HG02885 (cell line): ENCODE measurements around the gene GRID1.
"Not testable (repeated sequence)": the region's sequence is repeated elsewhere in the genome, so short reads cannot be mapped to it uniquely, and the experiment has no call there.

Experiments
- ATAC-seq: cut with Tn5 transposase; IDR thresholded peaks from one replicate; pipeline ENCODE4 v1.9.1; 2021; ENCODE audit warnings: mild to moderate bottlenecking; ENCODE audit not compliant: unreplicated experiment, poor library complexity

Gene GRID1

GRCh38 chr10:86104611-86105145, 261.9 kb downstream of the GRID1 start:
- no peak for ATAC-seq

GRCh38 chr10:86104156-86104555, 262.4 kb downstream of the GRID1 start:
- ATAC-seq = no peak

- no peak for ATAC-seq
These were observed 263.0 kb downstream of the GRID1 start for GRCh38 chr10:86103391-86104101.

- no peak for ATAC-seq
These were observed 264.1 kb downstream of the GRID1 start for GRCh38 chr10:86102451-86102850.

- no peak for ATAC-seq
These were observed 264.6 kb downstream of the GRID1 start for GRCh38 chr10:86102031-86102430.

- peak; percentile 83 for ATAC-seq
These were observed 266.0 kb downstream of the GRID1 start for GRCh38 chr10:86100581-86101061.

- no peak for ATAC-seq
These were observed 266.9 kb downstream of the GRID1 start for GRCh38 chr10:86099542-86100334.

GRCh38 chr10:86098187-86098881, 268.3 kb downstream of the GRID1 start:
- ATAC-seq = no peak

GRCh38 chr10:86095061-86095460, 271.5 kb downstream of the GRID1 start:
- ATAC-seq = not testable (repeated sequence)

GRCh38 chr10:86092311-86092710, 274.3 kb downstream of the GRID1 start:
- ATAC-seq = not testable (repeated sequence)

GRCh38 chr10:86091216-86091615, 275.4 kb downstream of the GRID1 start:
- no peak for ATAC-seq

- ATAC-seq = no peak
These were observed 275.8 kb downstream of the GRID1 start for GRCh38 chr10:86090807-86091206.

GRCh38 chr10:86087716-86088115, 278.9 kb downstream of the GRID1 start:
- ATAC-seq = no peak

GRCh38 chr10:86086418-86086817, 280.2 kb downstream of the GRID1 start:
- no peak for ATAC-seq

- ATAC-seq = no peak
These were observed 280.9 kb downstream of the GRID1 start for GRCh38 chr10:86085686-86086085.

GRCh38 chr10:86085136-86085535, 281.5 kb downstream of the GRID1 start:
- no peak for ATAC-seq

- ATAC-seq = no peak
These were observed 282.0 kb downstream of the GRID1 start for GRCh38 chr10:86084585-86084984.

GRCh38 chr10:86083664-86084175, 282.9 kb downstream of the GRID1 start:
- ATAC-seq = no peak

GRCh38 chr10:86083206-86083605, 283.4 kb downstream of the GRID1 start:
- ATAC-seq = no peak

GRCh38 chr10:86082556-86082955, 284.0 kb downstream of the GRID1 start:
- ATAC-seq = no peak
